Astrocyte of the cerebellum (primary cell): ENCODE measurements around the gene HMX3.

Experiments used
- DNase-seq: peaks from one replicate; pipeline ENCODE4 v3.0.0-alpha.2; 2011; ENCODE audit warnings: low read depth
- H3K4me3 ChIP-seq: 2 replicates; pipeline ENCODE4 v1.5.1; 2011; ENCODE audit warnings: mild to moderate bottlenecking, low read depth, low read length, moderate library complexity
- in situ Hi-C: cut with HindIII; loops from 2 replicates; pipeline ENCODE4 v1.10.0; 2017; ENCODE audit warnings: low sequenced_read_pairs
- TF ChIP-seq, protein P1 (sequence below): IDR thresholded peaks from 2 replicates; pipeline ENCODE4 v1.5.1; 2012; ENCODE audit warnings: low read length, low read depth, moderate library complexity, mild to moderate bottlenecking; ENCODE audit errors: missing control alignments

Gene HMX3

GRCh38 chr10:123143825-123144168 is 8.0 kb downstream of the HMX3 start:
- no peak for DNase-seq
- TF ChIP-seq, protein P1, sequence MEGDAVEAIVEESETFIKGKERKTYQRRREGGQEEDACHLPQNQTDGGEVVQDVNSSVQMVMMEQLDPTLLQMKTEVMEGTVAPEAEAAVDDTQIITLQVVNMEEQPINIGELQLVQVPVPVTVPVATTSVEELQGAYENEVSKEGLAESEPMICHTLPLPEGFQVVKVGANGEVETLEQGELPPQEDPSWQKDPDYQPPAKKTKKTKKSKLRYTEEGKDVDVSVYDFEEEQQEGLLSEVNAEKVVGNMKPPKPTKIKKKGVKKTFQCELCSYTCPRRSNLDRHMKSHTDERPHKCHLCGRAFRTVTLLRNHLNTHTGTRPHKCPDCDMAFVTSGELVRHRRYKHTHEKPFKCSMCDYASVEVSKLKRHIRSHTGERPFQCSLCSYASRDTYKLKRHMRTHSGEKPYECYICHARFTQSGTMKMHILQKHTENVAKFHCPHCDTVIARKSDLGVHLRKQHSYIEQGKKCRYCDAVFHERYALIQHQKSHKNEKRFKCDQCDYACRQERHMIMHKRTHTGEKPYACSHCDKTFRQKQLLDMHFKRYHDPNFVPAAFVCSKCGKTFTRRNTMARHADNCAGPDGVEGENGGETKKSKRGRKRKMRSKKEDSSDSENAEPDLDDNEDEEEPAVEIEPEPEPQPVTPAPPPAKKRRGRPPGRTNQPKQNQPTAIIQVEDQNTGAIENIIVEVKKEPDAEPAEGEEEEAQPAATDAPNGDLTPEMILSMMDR, result no peak
- in situ Hi-C loops, result no loop called here
- H3K4me3 ChIP-seq, result no peak overlapping the region

GRCh38 chr10:123144697-123145541 is 9.1 kb downstream of the HMX3 start:
- TF ChIP-seq, protein P1, result no peak
- no peak overlapping the region for H3K4me3 ChIP-seq
- in situ Hi-C loops, result no loop called here
- no peak for DNase-seq

GRCh38 chr10:123145542-123146012 is 9.8 kb downstream of the HMX3 start:
- in situ Hi-C loops, result no loop called here
- H3K4me3 ChIP-seq, result no peak overlapping the region
- TF ChIP-seq, protein P1, result no peak
- DNase-seq, result no peak

DNA sequence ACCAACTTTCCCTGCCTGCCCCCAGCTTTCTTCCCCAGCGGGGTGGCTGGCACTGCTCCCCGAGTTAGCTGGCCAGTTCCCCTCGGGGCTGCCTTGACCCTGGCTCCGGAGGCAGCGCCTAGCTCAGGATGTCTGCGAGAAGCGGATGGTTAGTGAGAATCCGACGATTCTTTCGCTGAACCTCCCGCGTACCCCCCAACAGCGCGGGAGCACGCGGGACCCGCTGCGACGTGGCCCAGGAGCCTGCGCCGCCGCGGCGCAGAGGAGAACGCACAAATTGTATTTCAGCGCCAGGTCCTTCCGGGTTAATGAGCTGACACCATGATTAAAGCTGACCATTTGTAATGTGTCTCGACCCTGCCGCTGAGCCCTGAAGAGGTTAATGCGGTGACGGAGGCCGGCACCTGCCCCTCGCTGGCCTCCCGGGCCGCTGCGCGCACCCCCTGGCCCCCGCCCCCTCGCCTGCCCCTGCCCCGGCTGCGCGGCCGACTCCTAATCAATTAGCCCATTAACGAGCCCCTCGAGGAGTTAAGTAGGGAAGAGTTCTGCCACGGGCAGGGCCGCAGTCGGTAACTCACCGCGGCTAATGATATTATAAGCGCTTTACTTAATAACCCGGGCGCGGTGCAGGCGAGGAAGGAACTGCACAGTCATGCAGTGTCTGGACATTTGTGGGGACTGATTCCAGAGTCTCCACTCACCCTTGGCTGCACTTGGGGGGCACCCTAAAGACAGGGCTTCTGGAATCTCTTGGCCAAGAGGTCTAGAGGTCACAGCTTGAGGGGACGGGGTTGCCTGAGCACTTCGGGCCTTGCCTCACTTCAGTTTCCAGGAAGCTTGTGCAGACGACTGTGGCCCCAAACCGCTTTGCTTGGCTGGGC is 10.5 kb downstream of the HMX3 start:
- no peak overlapping the region for H3K4me3 ChIP-seq
- no peak for DNase-seq
- TF ChIP-seq, protein P1, result no peak
- in situ Hi-C loops, result no loop called here

- TF ChIP-seq, protein P1, result no peak
- in situ Hi-C loops, result no loop called here
- no peak overlapping the region for H3K4me3 ChIP-seq
- DNase-seq, result no peak
Observed at GRCh38 chr10:123146894-123147634, 11.3 kb downstream of the HMX3 start.

GRCh38 chr10:123147635-123148413 is 12.1 kb downstream of the HMX3 start, which contains the start of gene HMX2:
Gene HMX2, plus strand, starts transcription at chr10:123148136. Its CDS starts 243 bp downstream, at chr10:123148379.
- no peak within 1 kb of the TSS for H3K4me3 ChIP-seq
- TF ChIP-seq, protein P1, result no peak
- no peak for DNase-seq
- in situ Hi-C loops, result no loop called here
